OCI-LY7 (cell line): ENCODE results near the gene PCDH9. TPM values are rescaled to one million over a fixed set of nuclear protein-coding genes. Genes with fewer than 3 reads are reported as not detected.

ENCODE experiments used
- BruUV-seq: library from RNA; stranded (reverse); fragments of 400-500 nt; replicated peaks from 2 replicates; lab custom pipeline; 2021; lab: Mats Ljungman, UMichigan
- CTCF ChIA-PET: fragments of 300-600 bp; sonication (Branson Sonifier 250); formaldehyde crosslinking; loops from one replicate; lab custom pipeline; 2022; ENCODE audit warnings: antibody characterized with exemption; ENCODE audit not compliant: unreplicated experiment; lab: Charles Lee
- POLR2A ChIA-PET: fragments of 300-600 bp; sonication (Branson Sonifier 250); formaldehyde crosslinking; loops from one replicate; lab custom pipeline; 2022; ENCODE audit warnings: antibody characterized with exemption; lab: Charles Lee
- DNase-seq: peaks from one replicate; pipeline ENCODE4 v3.0.0-alpha.2; 2015; ENCODE audit warnings: low spot score
- H2AFZ ChIP-seq: fragments of 200-600 bp; sonication (generic), shearing (Covaris generic); 2 replicates; pipeline ENCODE4 v1.6.1; 2014; ENCODE audit warnings: mild to moderate bottlenecking, antibody characterized with exemption, low read length, moderate library complexity
- H3K27ac ChIP-seq: fragments of 200-600 bp; sonication (generic); 2 replicates; pipeline ENCODE4 v1.5.1; 2014; ENCODE audit warnings: mixed run types, low read depth, mild to moderate bottlenecking, moderate library complexity, low read length, inconsistent platforms; ENCODE audit not compliant: poor library complexity, severe bottlenecking
- H3K36me3 ChIP-seq: fragments of 200-600 bp; sonication (generic); 2 replicates; pipeline ENCODE4 v1.6.1; 2014; ENCODE audit warnings: mild to moderate bottlenecking, antibody characterized with exemption, low read length, moderate library complexity, mixed read lengths; ENCODE audit not compliant: insufficient read depth
- H3K4me1 ChIP-seq: fragments of 200-600 bp; sonication (generic); 2 replicates; pipeline ENCODE4 v1.5.1; 2014; ENCODE audit warnings: mild to moderate bottlenecking, low read length; ENCODE audit not compliant: insufficient read depth, poor library complexity, severe bottlenecking
- H3K4me2 ChIP-seq: fragments of 200-600 bp; sonication (generic); 2 replicates; pipeline ENCODE4 v1.6.1; 2014; ENCODE audit warnings: mild to moderate bottlenecking, low read length
- H3K4me3 ChIP-seq: fragments of 200-600 bp; sonication (generic); 2 replicates; pipeline ENCODE4 v1.5.1; 2014; ENCODE audit warnings: mild to moderate bottlenecking, low read depth, low read length; ENCODE audit not compliant: poor library complexity, severe bottlenecking
- H3K79me2 ChIP-seq: fragments of 200-600 bp; sonication (generic); 2 replicates; pipeline ENCODE4 v1.6.1; 2016; ENCODE audit warnings: low read depth, mild to moderate bottlenecking, low read length, moderate library complexity, mixed read lengths; ENCODE audit not compliant: insufficient read depth
- H3K9me2 ChIP-seq: fragments of 200-600 bp; sonication (generic); 2 replicates; pipeline ENCODE4 v1.6.1; 2016; ENCODE audit warnings: mild to moderate bottlenecking, low read length, mixed read lengths; ENCODE audit not compliant: insufficient read depth
- H3K9me3 ChIP-seq: fragments of 200-600 bp; sonication (generic); 2 replicates; pipeline ENCODE4 v1.6.1; 2014; ENCODE audit warnings: mild to moderate bottlenecking, mixed run types, low read length, mixed read lengths
- H4K20me1 ChIP-seq: fragments of 200-600 bp; sonication (generic); 2 replicates; pipeline ENCODE4 v1.6.1; 2014; ENCODE audit warnings: mild to moderate bottlenecking, antibody characterized with exemption, low read length, moderate library complexity, mixed read lengths; ENCODE audit not compliant: insufficient read depth
- EZH2phosphoT487 ChIP-seq: fragments of 200-600 bp; sonication (generic); IDR thresholded peaks from 2 replicates; pipeline ENCODE4 v1.6.1; 2018; ENCODE audit warnings: low read depth, borderline replicate concordance, mild to moderate bottlenecking, mixed run types, antibody characterized with exemption, low read length, moderate library complexity, mixed read lengths
- intact Hi-C: fragments of 100-400 bp; cut with micrococcal nuclease; formaldehyde crosslinking; loops from one replicate; pipeline ENCODE4 v1.10.0; 2022; ENCODE audit not compliant: unreplicated experiment
- total RNA-seq, 2 experiments: library from RNA; depleted of rRNA in 1 of 2; stranded (reverse); fragments of >200 nt in 1 of 2; shearing (Covaris generic) in 1 of 2; gene quantifications; 2 replicates each; pipeline ENCODE4 v1.2.3, GENCODE V29; 2014 to 2022
- TF ChIP-seq, protein P1 (sequence below): fragments of 200-600 bp; sonication (generic); conservative IDR thresholded peaks from 2 replicates; pipeline ENCODE4 v1.5.1; 2014; ENCODE audit warnings: mild to moderate bottlenecking, antibody characterized with exemption, low read length, moderate library complexity, mixed read lengths

Gene PCDH9
- total RNA-seq, 2 experiments from 2014 or later, result 20.1 to 26.0 TPM

DNA sequence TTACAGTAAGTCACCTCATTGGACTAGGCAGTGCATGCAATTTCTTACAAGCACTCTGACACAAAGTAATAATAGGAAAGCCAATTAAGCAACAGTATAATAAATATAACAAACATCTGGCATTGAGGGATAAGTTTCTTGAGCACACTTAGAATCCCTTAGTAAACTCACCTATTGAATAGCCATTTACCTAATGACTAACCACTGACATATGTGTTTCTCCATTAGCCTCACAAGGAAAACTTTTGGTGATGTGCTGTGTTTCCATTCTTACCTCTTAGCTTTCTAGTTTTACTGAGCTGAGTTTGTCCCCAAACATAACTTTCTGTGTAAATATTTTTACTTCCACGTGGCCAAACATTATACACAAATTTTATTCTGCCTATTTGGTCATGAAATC, 47.4 kb upstream of the PCDH9 start:
- Histone ChIP-seq H3K4me2 (no peak overlapping the region), H3K4me3 (no peak overlapping the region), H3K4me1 (no peaks in the 10 kb centered on the region), H3K27ac (no peak overlapping the region), H4K20me1 (no peaks in the 10 kb centered on the region), H3K9me3 (no peaks in the 10 kb centered on the region), H2AFZ (no peak overlapping the region), H3K9me2 (no peaks in the 10 kb centered on the region), H3K79me2 (no peaks in the 10 kb centered on the region), H3K36me3 (no peaks in the 10 kb centered on the region)
- intact Hi-C loops, result no loop called here
- CTCF ChIA-PET, result no interaction called here
- no peak for TF ChIP-seq EZH2phosphoT487
- TF ChIP-seq, protein P1, sequence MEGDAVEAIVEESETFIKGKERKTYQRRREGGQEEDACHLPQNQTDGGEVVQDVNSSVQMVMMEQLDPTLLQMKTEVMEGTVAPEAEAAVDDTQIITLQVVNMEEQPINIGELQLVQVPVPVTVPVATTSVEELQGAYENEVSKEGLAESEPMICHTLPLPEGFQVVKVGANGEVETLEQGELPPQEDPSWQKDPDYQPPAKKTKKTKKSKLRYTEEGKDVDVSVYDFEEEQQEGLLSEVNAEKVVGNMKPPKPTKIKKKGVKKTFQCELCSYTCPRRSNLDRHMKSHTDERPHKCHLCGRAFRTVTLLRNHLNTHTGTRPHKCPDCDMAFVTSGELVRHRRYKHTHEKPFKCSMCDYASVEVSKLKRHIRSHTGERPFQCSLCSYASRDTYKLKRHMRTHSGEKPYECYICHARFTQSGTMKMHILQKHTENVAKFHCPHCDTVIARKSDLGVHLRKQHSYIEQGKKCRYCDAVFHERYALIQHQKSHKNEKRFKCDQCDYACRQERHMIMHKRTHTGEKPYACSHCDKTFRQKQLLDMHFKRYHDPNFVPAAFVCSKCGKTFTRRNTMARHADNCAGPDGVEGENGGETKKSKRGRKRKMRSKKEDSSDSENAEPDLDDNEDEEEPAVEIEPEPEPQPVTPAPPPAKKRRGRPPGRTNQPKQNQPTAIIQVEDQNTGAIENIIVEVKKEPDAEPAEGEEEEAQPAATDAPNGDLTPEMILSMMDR, result no peak
- POLR2A ChIA-PET, result no interaction called here
- no peak for DNase-seq
- no TSS peak for BruUV-seq

DNA sequence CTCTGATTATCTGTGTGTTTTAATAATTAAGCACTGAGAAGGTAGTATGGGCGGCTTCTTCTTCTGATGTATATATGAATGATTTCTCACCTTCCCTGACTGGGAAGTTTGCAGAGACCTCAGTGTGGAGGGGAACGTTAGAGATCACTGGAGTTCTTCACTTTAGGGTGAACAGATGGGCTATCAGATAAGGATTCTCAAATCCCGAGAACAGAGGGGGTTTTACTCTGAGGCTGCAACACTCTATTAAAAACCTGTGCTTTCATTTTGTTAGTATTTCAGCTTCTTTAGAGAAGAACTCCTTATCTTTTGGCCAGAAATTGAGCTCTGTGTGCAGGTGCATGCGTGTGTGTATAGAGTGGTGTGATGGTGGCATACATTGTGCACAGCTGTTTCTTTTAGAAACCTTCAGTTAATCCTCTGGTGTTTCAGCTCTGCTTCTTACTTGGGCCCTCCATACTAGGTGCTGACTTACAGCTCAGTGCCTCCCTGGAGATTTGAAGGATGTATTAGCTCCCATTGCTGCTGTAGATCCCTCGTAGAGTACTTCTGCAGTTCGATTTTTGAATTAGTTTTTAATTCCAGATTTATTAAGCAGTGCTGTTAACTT, 45.3 kb upstream of the PCDH9 start:
- H3K27ac ChIP-seq, result no peak overlapping the region
- no peaks in the 10 kb centered on the region for H3K79me2 ChIP-seq
- no peak overlapping the region for H2AFZ ChIP-seq
- H3K4me1 ChIP-seq, result no peaks in the 10 kb centered on the region
- ChIA-PET POLR2A (interaction anchor here (0.5 to 1.5 kb wide), 2 partner anchors 16 to 41 kb away, joined by 3 to 4 read pairs; no protein-coding TSS in a partner anchor), CTCF (no interaction called here)
- no peak overlapping the region for H3K4me3 ChIP-seq
- no peaks in the 10 kb centered on the region for H3K9me2 ChIP-seq
- H3K36me3 ChIP-seq, result no peaks in the 10 kb centered on the region
- BruUV-seq, result no TSS peak
- H3K9me3 ChIP-seq, result no peaks in the 10 kb centered on the region
- no peaks in the 10 kb centered on the region for H4K20me1 ChIP-seq
- no peak for DNase-seq
- H3K4me2 ChIP-seq, result no peak overlapping the region
- intact Hi-C loops, result no loop called here
- TF ChIP-seq, protein P1, result no peak
- TF ChIP-seq EZH2phosphoT487, result no peak

DNA sequence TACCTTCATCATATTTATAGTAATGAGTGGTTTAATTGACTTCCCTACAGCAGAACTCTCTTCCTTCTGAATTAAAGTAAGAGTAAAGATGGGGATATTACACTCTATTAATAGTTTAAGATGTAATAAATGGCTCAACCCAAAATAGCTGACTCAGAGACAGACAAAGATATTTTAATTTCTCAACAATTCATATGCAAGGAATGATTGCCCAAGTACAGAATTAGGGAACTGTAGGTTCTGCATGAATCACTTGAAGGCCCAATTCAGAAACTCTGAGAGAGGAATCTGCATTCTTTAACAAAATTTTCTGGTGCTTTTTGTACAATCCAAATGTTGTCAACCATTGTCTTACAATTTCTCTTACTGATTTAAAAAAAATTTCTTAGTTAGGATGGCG, 42.9 kb upstream of the PCDH9 start:
- Histone ChIP-seq H3K4me3 (no peak overlapping the region), H3K79me2 (no peaks in the 10 kb centered on the region), H3K27ac (no peak overlapping the region), H3K36me3 (no peaks in the 10 kb centered on the region), H3K9me3 (no peaks in the 10 kb centered on the region), H4K20me1 (no peaks in the 10 kb centered on the region), H2AFZ (no peak overlapping the region), H3K4me1 (no peaks in the 10 kb centered on the region), H3K9me2 (no peaks in the 10 kb centered on the region), H3K4me2 (no peak overlapping the region)
- intact Hi-C loops, result no loop called here
- no TSS peak for BruUV-seq
- TF ChIP-seq, protein P1, result no peak
- no peak for TF ChIP-seq EZH2phosphoT487
- DNase-seq, result no peak
- CTCF ChIA-PET, result no interaction called here
- POLR2A ChIA-PET, result interaction anchor here (0.7 to 1.0 kb wide), 2 partner anchors 40 to 709 kb away, joined by 3 read pairs; no protein-coding TSS in a partner anchor
